Endothelial cell of umbilical vein (primary cell): ENCODE data around the gene CD163L1. TPM values are rescaled to one million over a fixed set of nuclear protein-coding genes. Genes with fewer than 3 reads are reported as not detected.
A peak's percentile ranks its signal among the peaks of the same experiment; 100 is the strongest.

ENCODE experiments used
- BruUV-seq: library from RNA; stranded (reverse); fragments of 400-500 nt; replicated peaks from 2 replicates; lab custom pipeline; 2021; lab: Mats Ljungman, UMichigan
- CTCF ChIA-PET: fragments of 300-600, 350-600 bp; sonication (Branson Sonifier 250); formaldehyde crosslinking; loops from one replicate; lab custom pipeline; 2021; ENCODE audit warnings: antibody characterized with exemption, inconsistent platforms; lab: Charles Lee
- POLR2A ChIA-PET: fragments of 300-600, 350-600 bp; sonication (Branson Sonifier 250); formaldehyde crosslinking; loops from one replicate; lab custom pipeline; 2021; ENCODE audit warnings: antibody characterized with exemption, inconsistent platforms; lab: Charles Lee
- DNase-seq: peaks from one replicate; pipeline ENCODE4 v3.0.0-alpha.2; 2011; ENCODE audit warnings: low read depth, low spot score
- FAIRE-seq: peaks from 2 replicates; lab custom pipeline; 2011; peaks lifted over from hg19 to GRCh38; lab: Jason Lieb, UNC
- H2AFZ ChIP-seq: 2 replicates; pipeline ENCODE4 v1.6.0; 2012; ENCODE audit warnings: low read depth, low read length, control low read depth, inconsistent platforms
- H3K27ac ChIP-seq: 2 replicates; pipeline ENCODE4 v1.5.1; 2011; ENCODE audit warnings: low read depth, mild to moderate bottlenecking, control low read depth, low read length, moderate library complexity; ENCODE audit not compliant: insufficient read depth
- H3K27me3 ChIP-seq, 2 experiments: 2 replicates each; pipeline versions ENCODE4 v1.6.0 to v1.6.1; 2011; ENCODE audit warnings: low read length in 2 of 2, mixed read lengths in 1 of 2; ENCODE audit not compliant: control insufficient read depth in 2 of 2, insufficient read depth in 2 of 2
- H3K36me3 ChIP-seq, 2 experiments: 2 replicates in 1 of 2; 3 replicates in 1 of 2; pipeline ENCODE4 v1.5.1; 2011; ENCODE audit warnings: low read length in 2 of 2, mild to moderate bottlenecking in 1 of 2, moderate library complexity in 1 of 2; ENCODE audit not compliant: control insufficient read depth in 2 of 2, insufficient read depth in 2 of 2; ENCODE audit errors: extremely low read depth in 1 of 2
- H3K4me1 ChIP-seq: 3 replicates; pipeline ENCODE4 v1.5.1; 2011; ENCODE audit warnings: mild to moderate bottlenecking, low read length; ENCODE audit not compliant: control insufficient read depth, insufficient read depth; ENCODE audit errors: extremely low read depth
- H3K4me2 ChIP-seq: 2 replicates; pipeline ENCODE4 v1.6.1; 2011; ENCODE audit warnings: low read length, control low read depth, mixed read lengths; ENCODE audit not compliant: insufficient read depth
- H3K4me3 ChIP-seq, 3 experiments: fragments of 200-600 bp in 1 of 3; sonication (generic), shearing (Covaris generic) in 1 of 3; replicated peaks in 1 of 3; 2 replicates each; pipeline ENCODE4 v1.5.1; 2011 to 2016; ENCODE audit warnings: control low read depth in 3 of 3, low read length in 3 of 3, mild to moderate bottlenecking in 2 of 3, inconsistent platforms in 1 of 3, low read depth in 1 of 3, moderate library complexity in 1 of 3; ENCODE audit not compliant: insufficient read depth in 1 of 3
- H3K79me2 ChIP-seq: 2 replicates; pipeline ENCODE4 v1.6.0; 2012; ENCODE audit warnings: low read length, inconsistent platforms; ENCODE audit not compliant: control insufficient read depth, insufficient read depth
- H3K9ac ChIP-seq: replicated peaks from 2 replicates; pipeline ENCODE3; 2011; ENCODE audit warnings: low read length, control low read depth; ENCODE audit not compliant: insufficient read depth; ENCODE audit errors: extremely low read depth
- H3K9me1 ChIP-seq: replicated peaks from 3 replicates; pipeline ENCODE4 v1.6.0; 2011; ENCODE audit warnings: mild to moderate bottlenecking, low read length; ENCODE audit not compliant: control insufficient read depth, insufficient read depth; ENCODE audit errors: extremely low read depth
- H3K9me3 ChIP-seq: replicated peaks from 2 replicates; pipeline ENCODE4 v1.5.1; 2012; ENCODE audit warnings: low read length, inconsistent platforms; ENCODE audit not compliant: control insufficient read depth, insufficient read depth
- H4K20me1 ChIP-seq: replicated peaks from 2 replicates; pipeline ENCODE3; 2011; ENCODE audit warnings: mild to moderate bottlenecking, low read length; ENCODE audit not compliant: control insufficient read depth, insufficient read depth; ENCODE audit errors: extremely low read depth
- CTCF ChIP-seq, 2 donors: IDR thresholded peaks; 1 replicate in 1 of 2; 2 replicates in 1 of 2; pipeline ENCODE4 v1.5.1; 2011; ENCODE audit warnings: low read length in 2 of 2, mild to moderate bottlenecking in 2 of 2, moderate library complexity in 2 of 2, control low read depth in 1 of 2, inconsistent platforms in 1 of 2, low read depth in 1 of 2; ENCODE audit not compliant: insufficient read depth in 1 of 2; ENCODE audit errors: extremely low read depth in 1 of 2
- EZH2 ChIP-seq: IDR thresholded peaks from 2 replicates; pipeline ENCODE4 v1.6.1; 2012; ENCODE audit warnings: borderline replicate concordance, low read depth, mild to moderate bottlenecking, moderate library complexity, low read length, inconsistent platforms; ENCODE audit not compliant: severe bottlenecking
- FOS ChIP-seq: IDR thresholded peaks from 2 replicates; pipeline ENCODE4 v1.6.1; 2011; ENCODE audit warnings: mild to moderate bottlenecking, low read length, moderate library complexity, borderline replicate concordance; ENCODE audit not compliant: insufficient read depth
- GATA2 ChIP-seq: IDR thresholded peaks from 2 replicates; pipeline ENCODE4 v1.7.0; 2011; ENCODE audit warnings: low read depth, mild to moderate bottlenecking, moderate library complexity, mixed read lengths, low read length; ENCODE audit not compliant: insufficient read length, insufficient read depth
- JUN ChIP-seq: IDR thresholded peaks from 2 replicates; pipeline ENCODE4 v1.6.1; 2011; ENCODE audit warnings: borderline replicate concordance, low read depth; ENCODE audit not compliant: insufficient read length, insufficient read depth
- MAX ChIP-seq: IDR thresholded peaks from 2 replicates; pipeline ENCODE4 v1.6.1; 2011; ENCODE audit not compliant: insufficient read depth, insufficient read length
- MYC ChIP-seq: IDR thresholded peaks from one replicate; pipeline ENCODE4 v1.6.1; 2011; ENCODE audit warnings: mild to moderate bottlenecking, low read depth, low read length
- POLR2A ChIP-seq: IDR thresholded peaks from 2 replicates; pipeline ENCODE4 v1.6.1; 2012; ENCODE audit warnings: low read depth, mild to moderate bottlenecking, control low read depth, low read length
- POLR2AphosphoS5 ChIP-seq: IDR thresholded peaks from 2 replicates; pipeline ENCODE4 v1.6.1; 2012; ENCODE audit warnings: low read depth, mild to moderate bottlenecking, control low read depth, low read length, moderate library complexity; ENCODE audit not compliant: insufficient read depth
- dilution Hi-C: fragments of 300-500 bp; cut with MboI; formaldehyde crosslinking; loops from one replicate; pipeline ENCODE4 v1.15.0; 2019; ENCODE audit warnings: low sequenced_read_pairs; ENCODE audit not compliant: extremely low pct_ligation_motif_present
- intact Hi-C: fragments of 100-400 bp; cut with micrococcal nuclease; formaldehyde crosslinking; loops from one replicate; pipeline ENCODE4 v1.10.0; 2022
- polyA plus RNA-seq, 4 experiments: library from polyadenylated mRNA; depleted of rRNA in 3 of 4; stranded (reverse) in 3 of 4; unstranded in 1 of 4; fragments of >200 nt; gene quantifications; 2 replicates each; pipeline versions ENCODE4 v1.2.1 to v1.2.3, GENCODE V29; 2011 to 2012; ENCODE audit warnings: missing spikeins in 1 of 4
- total RNA-seq: library from RNA; stranded (reverse); gene quantifications from 2 replicates; pipeline ENCODE4 v1.2.3, GENCODE V29; 2021

CD163L1 gene
- total and polyA plus RNA-seq, 2 donors (not counting 3 experiments of a cell fraction or from before 2014, with no cell fraction given) = 2.8 to 7.5 TPM

GRCh38 chr12:7349418-7349817 is 94.5 kb downstream of the CD163L1 start:
- peak overlapping the region; percentile 70 for H3K4me2 ChIP-seq
- no peak overlapping the region for H2AFZ ChIP-seq
- no TSS peak for BruUV-seq
- TF ChIP-seq POLR2AphosphoS5 (peak; percentile 48), MYC (no peak), FOS (peak; percentile 73), MAX (no peak), JUN (peak; percentile 70)
- POLR2A ChIA-PET = no interaction called here
- no peaks in the 10 kb centered on the region for H4K20me1 ChIP-seq
- H3K36me3 ChIP-seq = no peaks in the 10 kb centered on the region
- CTCF ChIA-PET = interaction anchor here (0.8 to 1.4 kb wide), 5 partner anchors 19 to 611 kb away, joined by 3 to 7 read pairs (median 3); no protein-coding TSS in a partner anchor
- no peaks in the 10 kb centered on the region for H3K9me3 ChIP-seq
- H3K27me3 ChIP-seq = no peaks in the 10 kb centered on the region
- no peak overlapping the region for H3K4me3 ChIP-seq
- dilution Hi-C loops = no loop called here
- H3K4me1 ChIP-seq = peaks cover 37% of the 10 kb centered on the region
- H3K27ac ChIP-seq = peak overlapping the region; percentile 48
- no peaks in the 10 kb centered on the region for H3K79me2 ChIP-seq
- H3K9me1 ChIP-seq = no peaks in the 10 kb centered on the region
- H3K9ac ChIP-seq = peak overlapping the region; percentile 4
- intact Hi-C loops = loop anchor here (2.0 kb wide), 1 partner anchor 83 kb away; no protein-coding TSS in a partner anchor
- peak; percentile 91 for DNase-seq
- peak; percentile 84 for FAIRE-seq

- CTCF ChIA-PET = no interaction called here
- no peak for FAIRE-seq
- intact Hi-C loops = no loop called here
Observed at GRCh38 chr12:7346551-7347225, 97.3 kb downstream of the CD163L1 start.

More at GRCh38 chr12:7346551-7347225, 97.3 kb downstream of the CD163L1 start:
- dilution Hi-C loops = no loop called here
- Histone ChIP-seq H2AFZ (no peak overlapping the region), H3K27me3 (no peaks in the 10 kb centered on the region), H3K36me3 (no peaks in the 10 kb centered on the region), H3K9ac (no peak overlapping the region), H3K9me1 (no peaks in the 10 kb centered on the region), H3K4me2 (no peak overlapping the region), H3K9me3 (no peaks in the 10 kb centered on the region), H3K4me1 (peaks cover 22% of the 10 kb centered on the region), H3K27ac (no peak overlapping the region), H4K20me1 (no peaks in the 10 kb centered on the region), H3K4me3 (no peak overlapping the region), H3K79me2 (no peaks in the 10 kb centered on the region)
- DNase-seq = no peak
- BruUV-seq = no TSS peak
- no peak for TF ChIP-seq POLR2A
- no peak for TF ChIP-seq MAX
- no peak for TF ChIP-seq FOS
- no peak for TF ChIP-seq JUN
- TF ChIP-seq GATA2 = no peak
- no peak for TF ChIP-seq POLR2AphosphoS5
- TF ChIP-seq MYC = no peak
- TF ChIP-seq EZH2 = no peak
- TF ChIP-seq CTCF (IDR thresholded peaks at IDR 0.05; ENCODE audit: extremely low read depth in 1 of 2, insufficient read depth in 1 of 2, low read depth in 1 of 2, low read length in 2 of 2) = no peak
- POLR2A ChIA-PET = no interaction called here
